Myocyte (in vitro differentiated cells): Measurements from ENCODE around the gene COMMD1. TPM values are rescaled to one million over a fixed set of nuclear protein-coding genes. Genes with fewer than 3 reads are reported as not detected.
A peak's percentile ranks its signal among the peaks of the same experiment; 100 is the strongest.
"Not testable (repeated sequence)": the region's sequence is repeated elsewhere in the genome, so short reads cannot be mapped to it uniquely, and the experiment has no call there.

ENCODE experiments used
- DNase-seq: peaks from one replicate; pipeline ENCODE4 v3.0.0-alpha.2; 2012; ENCODE audit warnings: low read depth
- total RNA-seq: library from RNA; depleted of rRNA; stranded (reverse); fragments of >200 nt; gene quantifications from 2 replicates; pipeline ENCODE4 v1.2.3, GENCODE V29; 2014

COMMD1 gene
- total RNA-seq, 1 donor from 2014 or later: 56.8 TPM

DNA sequence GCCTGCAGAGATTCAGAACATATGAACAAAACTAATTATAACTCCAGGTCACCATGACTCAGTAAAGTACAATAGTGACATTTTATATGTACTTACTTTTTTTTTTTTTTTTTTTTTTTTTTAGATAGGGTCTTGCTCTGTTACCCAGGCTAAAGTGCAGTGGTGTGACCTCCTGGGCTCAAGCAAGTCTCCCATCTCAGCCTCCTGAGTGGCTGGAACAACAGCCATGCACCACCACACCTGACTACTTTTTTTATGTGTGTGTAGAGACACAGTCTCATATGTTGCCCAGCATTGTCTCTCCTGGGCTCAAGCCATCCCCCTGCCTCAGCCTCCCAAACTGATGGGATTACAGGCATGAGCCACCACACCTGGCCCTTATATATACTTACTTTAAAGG, 159.8 kb downstream of the COMMD1 start:
- no peak for DNase-seq

DNA sequence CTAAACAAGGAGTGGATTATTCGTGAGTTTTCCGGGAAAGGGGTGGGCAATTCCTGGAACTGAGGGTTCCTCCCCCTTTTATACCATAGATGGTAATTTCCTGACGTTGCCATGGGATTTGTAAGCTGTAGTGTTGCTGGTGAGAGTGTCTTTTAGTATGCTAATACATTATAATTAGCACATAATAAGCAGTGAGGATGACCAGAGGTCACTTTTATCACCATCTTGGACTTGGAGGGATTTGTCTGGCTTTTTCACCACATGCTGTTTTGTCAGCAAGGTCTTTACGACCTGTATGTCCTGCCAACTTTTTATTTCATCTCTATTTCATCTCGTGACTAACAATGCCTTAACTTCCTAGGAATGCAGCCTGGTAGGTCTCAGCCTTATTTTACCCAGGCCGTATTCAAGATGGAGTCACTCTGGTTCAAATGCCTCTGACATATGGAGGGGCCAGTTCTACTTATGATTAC, 165.7 kb downstream of the COMMD1 start:
- no peak for DNase-seq

DNA sequence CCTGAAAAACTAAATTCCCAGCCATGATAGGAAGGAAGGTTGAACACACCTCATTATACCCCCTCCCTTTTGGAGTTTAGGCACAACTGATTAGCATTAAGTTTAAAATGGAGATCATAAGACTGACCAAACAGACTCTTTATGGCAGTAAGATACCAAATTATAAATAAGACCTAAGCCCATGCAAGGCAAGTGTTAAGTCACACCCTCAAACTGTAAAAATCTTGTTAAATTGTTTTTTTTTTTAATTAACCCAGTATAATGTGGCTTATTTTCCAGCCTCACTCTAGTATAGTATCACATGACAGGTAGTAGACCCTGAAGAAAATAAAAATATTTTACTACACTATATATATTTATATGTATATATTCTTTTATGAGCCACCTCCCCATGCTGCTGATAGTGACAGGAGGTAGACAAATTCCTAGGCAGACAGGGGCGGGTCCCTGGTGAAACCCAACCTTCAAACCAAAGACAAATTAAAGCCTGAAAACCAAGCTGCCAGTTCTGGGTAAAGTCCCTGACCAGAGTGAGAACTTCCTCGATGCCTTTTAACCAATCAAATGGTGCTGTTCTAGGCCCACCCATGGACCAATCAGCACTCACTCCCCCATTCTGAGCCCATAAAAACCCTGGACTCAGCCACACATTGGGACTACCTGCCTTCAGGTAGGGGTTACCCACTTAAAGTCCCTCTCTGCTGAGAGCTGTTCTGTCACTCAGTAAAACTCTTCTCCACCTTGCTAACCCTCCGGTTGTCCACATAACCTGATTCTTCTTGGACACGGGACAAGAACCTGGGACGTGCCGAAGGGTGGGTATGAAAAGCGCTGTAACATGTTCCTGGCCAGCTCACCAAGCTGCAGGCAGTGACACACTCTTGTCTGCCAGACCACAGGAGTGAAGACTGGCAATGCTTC, 166.5 kb downstream of the COMMD1 start:
- DNase-seq: no peak

DNA sequence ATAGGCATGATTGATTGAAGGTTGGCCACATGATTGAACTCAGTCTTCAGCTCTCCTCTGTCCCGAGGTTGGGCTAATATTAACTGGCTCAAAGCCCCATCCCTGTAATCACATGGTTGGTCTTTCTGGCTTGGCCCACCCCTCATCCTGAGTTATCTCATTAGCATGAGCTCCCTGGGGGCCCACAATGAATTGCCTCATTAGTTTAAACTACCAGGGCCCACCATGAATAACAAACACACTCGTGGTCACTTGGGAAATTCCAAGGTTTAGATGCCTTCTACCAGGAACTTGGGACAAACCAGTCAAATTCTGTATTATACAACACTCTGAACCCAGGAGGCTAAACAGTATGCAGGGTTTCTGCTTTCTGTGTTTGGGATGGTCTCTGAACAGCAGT, 168.8 kb downstream of the COMMD1 start:
- DNase-seq: no peak

DNA sequence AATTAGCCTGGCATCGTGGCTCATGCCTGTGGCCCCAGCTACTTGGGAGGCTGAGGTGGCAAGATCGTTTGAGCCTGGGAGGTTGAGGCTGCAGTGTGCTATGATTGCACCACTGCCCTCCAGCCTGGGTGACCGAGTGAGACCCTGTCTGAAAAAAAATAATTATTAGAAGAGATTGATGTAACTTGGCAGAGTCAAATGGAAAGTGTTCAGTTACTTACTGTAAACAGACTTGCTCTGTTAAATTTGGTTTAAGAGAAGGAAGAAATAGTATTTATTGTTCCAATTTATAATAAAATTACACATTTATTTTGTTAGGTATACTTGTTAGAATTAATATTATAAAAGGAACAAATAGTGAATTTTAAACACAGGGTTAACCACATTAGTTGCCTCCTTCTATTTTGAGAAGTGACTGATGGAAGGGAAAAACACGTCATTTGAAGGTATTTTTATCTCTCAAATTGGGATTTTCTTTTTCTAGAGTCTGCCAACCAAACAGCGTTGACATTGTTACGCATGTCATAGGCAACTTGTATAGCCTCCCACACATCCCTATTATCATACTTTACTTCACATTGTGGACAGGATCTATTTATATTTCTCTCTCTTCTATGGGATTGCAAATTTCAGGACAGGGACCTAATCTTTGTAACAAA, 171.6 kb downstream of the COMMD1 start:
- no peak for DNase-seq

DNA sequence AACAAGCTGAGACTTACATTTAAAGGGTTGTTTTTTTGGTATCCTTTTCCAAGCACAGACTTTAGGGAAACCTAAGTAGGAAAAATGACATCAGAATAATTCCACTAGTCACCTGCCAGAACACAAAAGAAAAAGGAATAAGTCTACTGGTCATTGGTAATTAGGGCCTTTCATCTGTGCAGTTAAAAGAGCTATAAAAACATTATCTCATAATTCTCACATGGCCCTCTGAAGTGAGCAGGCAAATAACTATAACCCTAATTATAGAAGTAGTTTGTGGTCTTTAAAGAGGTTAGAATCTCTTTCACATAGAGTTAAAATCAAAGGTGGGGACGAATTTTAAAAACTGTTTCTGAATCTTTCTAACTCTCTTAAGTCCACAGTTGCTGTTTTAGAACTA, 179.3 kb downstream of the COMMD1 start:
- DNase-seq: no peak

DNA sequence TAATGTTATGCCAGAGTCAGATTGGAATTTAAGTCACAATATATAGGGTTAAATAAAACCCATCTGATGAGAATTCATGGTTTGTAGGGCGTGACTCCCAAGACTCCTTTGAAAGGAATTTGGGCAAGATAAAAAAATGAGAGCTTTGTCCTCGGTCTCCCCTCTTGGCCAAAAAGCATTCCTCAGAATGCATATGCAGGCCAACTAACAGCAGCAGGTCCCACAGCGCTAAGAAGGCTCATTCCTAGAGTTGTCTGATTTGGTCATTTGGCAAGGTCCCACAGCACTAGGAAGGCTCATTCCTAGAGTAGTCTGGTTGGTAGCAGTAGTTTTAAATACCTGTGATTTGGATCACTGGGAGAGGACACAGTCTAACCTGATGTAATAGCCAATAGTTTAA, 184.2 kb downstream of the COMMD1 start:
- DNase-seq: no peak

DNA sequence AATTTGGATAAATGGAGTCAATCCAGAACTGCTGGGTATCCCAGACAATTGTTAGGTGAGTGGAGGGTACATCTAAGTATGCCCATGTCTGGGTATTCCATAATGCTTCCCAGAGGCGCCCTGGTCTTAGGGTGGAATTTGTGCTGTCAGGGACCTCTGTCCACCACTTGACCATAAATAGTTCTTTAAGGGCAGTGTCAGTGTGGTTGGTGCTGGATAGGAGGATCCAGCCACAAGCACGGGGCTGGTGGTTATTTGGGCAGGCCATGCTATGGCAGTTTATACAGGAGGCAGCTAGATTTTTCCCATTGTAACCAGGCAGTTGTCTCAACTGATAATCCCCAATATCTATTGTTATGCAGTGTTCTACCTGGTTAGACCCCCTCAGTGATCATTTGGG, 186.0 kb downstream of the COMMD1 start:
- DNase-seq: peak; percentile 61

DNA sequence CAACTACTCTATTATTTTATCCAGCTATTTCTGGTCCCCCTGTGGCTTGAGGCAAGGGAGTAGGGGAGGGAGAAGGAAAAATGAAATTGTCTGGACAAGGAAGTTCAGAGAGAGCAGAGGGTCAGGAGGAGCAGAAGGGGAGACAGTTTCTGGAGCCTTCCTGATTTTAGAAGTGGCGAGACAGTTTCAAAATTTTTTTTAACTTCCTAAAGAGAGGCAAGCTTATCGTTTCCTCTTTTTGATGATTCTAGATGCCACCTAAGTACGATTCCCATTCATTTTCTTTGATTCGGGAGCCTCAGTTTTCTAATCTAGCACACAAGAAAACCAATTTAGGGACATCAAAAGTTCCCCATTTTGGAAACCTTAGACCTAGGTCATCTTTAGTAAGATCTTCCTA, 193.6 kb downstream of the COMMD1 start:
- no peak for DNase-seq

DNA sequence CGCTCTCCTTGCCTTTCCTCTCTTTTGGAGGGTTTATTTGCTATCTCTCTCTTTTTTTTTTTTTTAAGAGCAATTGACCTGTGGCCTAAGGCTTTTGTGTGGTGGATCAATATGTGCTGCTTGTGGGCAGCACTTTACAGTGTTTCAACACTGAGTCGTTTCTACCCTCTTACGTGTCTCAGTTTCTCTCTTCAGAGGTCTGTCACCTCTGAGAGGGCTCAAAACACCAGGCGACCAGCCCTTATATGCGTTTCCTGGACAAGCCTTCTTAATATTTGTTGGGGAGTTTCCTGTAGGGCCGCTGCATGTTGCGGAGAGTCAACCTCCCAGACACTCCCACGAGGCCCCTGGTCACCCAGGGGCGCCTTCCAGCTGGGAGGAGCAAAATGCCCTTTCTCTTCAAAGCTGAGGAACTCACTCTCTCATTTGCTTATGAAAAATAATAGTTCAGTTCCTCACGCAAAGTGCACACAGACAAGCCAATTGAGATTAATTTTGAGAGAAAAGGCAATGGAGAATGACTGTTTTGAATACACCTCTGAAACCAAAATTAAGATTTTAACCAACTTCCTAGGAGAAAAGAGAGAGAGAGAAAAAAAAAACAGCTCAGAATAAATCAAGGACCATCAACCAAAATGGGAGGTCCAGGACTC, 194.2 kb downstream of the COMMD1 start:
- DNase-seq: no peak

DNA sequence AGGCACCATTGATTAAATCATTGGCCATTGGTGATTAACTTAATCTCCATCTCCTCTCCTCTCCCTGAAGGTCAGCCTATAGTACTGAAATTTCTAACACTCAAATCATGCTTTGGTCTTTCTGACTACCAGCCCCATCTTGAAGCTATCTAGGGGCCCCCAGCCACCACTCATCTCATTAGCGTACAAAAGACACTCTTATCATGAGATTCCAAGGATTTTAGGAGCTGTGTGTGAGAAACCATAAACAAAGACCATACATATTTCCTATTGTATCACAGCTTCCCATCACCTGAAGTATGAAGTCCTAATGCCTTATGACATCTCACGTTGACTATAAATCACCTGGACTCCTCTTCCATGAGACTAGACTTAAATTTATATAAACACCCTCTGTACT, 196.4 kb downstream of the COMMD1 start:
- no peak for DNase-seq

DNA sequence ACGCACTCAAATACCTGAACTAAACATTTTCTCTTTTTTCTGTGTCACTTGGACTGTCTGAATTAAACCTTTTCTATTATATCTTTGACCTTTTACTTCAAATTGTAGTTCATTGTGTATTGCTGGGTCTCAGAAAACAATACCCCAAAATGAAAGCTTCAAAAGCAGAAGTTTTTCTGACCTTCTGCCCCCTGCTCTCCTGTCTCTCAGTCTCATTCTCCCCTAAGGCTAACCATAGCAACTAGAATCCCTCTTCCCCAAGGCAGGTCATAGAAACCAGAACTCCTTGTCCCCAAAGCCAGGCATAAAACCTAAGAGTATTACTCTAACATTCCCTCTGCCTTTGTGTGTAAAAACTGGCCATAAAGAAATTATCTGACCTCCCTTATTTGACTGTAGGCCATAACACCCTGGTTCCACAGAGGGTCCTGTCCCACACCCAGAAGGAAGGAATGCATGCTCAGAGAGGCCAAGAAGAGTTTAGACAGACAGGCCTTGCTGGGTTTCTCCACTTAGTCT, 197.0 kb downstream of the COMMD1 start:
- DNase-seq: no peak

DNA sequence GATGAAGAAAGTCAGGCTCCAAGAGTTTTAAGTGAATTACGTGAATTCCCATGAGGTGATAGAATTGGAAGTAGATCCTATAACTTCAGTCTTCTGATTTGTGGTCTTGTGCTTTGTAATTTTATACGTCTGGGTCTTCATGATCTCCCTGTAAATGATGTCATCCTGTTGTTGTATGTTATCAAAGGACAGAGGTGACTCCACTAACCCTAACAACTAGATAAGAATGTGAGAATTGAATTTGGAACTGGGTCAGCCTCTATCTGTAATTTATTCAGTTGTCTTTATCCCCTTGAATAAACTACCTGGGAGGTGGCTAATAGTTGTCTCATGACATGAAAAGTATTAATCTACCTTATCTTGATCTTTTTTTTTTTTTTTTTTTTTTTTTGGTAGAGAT, 204.1 kb downstream of the COMMD1 start:
- no peak for DNase-seq

DNA sequence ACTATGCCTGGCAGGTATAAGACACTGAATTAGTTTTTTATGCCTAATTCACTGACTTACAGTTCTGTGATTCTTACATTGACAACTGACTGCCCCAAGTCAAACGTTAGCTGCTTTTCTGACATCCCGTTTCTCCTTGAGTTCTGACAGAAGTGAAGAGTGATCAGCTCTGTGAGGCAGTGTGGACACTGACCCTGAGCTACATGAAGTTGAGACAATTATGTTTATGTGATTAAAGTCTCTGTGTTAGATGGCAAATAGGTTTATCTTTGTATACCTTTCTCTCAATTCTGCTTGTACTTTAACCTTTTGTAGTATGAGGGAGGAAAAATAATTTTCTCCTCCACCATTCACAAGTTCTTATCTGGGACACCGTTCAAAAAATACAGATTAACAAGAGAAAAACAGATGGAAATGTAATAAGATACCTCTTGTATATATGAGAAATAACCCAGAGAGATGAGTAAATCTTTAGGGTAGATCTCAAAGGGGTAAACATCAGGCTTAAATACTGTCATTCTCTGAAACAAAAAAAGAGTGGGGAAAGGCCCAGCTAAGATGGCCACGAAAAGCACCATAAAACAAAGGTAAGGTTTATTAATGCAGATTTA, 205.0 kb downstream of the COMMD1 start:
- no peak for DNase-seq

DNA sequence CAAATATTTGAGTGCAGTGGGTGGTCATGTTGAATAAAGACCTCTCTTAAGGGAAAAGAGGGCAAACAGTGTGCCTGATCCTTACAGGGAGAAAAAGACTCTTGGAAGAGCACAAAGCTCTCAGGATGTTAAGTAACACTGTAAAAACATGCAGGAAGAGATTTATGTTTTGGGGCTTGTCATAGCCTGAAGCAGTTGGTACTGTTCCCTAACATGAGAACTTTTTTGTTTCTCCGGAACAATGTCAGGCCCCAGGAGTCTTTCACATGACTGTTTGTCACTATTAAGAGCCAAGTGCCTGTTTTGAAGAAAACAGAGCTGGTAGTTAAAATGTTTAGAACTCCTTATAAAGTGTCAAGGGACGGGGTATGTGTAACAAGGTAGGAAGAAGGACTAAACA, 206.7 kb downstream of the COMMD1 start:
- DNase-seq: peak; percentile 19

DNA sequence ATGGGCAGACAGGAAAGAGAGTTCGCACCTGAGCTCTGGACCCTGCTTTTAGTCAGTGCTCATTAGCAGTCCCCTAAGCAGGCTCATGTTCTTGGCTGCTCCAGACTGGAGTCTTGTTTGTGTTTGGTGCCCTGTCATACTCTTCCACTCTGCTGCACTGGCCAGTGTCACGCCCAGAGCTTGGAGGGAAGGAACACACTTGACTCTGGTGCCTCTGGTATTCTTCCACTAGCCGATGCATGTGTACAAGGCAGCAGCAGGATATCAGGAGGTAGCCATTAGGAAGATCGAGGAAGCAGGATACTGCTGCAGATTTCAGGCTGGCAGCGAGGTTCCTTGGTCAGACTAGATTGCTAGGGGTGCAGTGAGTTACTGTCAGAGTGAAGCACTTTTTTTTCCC, 209.1 kb downstream of the COMMD1 start:
- DNase-seq: no peak

DNA sequence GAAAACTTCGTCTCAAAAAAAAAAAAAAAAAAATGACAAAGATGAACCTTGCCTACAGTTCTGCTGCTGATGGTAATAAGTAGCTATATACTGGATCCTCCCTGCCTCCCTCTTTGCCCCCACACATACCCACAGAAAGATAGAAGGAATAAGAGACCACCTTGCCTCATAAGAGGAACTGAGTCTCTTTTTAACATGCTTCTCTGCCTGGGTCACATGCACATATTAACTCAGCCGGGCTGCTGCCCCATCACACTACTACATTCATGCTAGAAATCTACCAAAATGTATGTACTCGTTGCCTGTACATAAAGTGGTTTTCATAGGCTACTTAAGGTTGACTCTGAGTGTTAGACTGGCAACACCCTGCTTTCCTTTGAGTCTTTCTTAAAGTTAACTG, 211.5 kb downstream of the COMMD1 start:
- no peak for DNase-seq

DNA sequence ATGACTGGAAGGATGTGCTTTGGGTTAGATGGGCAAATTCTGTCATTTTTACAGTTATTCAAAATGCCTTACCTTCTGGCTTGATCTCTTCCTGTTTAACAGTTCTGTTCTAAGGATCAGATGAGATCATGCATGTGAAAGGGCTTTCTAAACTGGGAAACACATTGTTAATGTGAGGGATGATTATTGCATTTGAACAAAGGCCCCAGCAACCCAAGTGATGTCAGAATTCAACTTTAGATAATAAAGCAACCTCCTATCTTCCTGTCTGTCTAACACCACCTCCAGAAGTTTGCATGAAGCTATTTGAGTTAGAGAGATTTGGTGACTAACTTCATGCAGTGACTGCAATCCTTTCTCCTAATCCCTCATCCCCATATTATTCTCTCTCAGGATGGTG, 212.7 kb downstream of the COMMD1 start:
- no peak for DNase-seq

DNA sequence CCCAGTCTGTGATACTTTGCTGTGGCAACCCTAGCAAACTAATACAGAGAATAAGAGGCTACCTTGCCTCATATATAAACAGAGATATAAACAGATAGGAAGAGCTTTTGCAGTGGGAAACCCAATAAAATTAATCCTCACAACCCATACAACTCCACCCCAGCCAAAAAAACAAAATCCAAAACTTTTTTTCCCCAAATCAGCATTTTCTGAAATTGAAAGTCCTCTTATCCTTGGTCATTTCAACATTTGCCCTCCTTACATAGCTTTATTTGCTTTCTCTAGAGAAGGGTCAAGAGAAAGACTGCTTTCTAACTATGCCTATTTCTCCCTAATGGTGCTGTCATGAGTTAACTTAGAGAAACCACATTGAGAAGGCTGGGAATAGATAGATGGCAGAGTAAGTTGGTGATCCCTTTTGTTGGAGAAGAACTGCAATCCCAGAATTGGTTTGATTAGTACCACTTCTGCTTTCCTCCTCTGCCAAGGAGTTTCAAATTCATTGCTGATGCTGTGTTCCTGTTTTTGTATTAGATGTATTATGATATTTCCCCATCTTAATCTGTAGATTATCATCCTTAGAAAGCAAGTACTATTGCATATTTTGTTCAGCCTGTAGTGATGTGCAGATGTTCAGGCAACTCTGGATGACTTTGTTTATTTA, 214.0 kb downstream of the COMMD1 start:
- no peak for DNase-seq

DNA sequence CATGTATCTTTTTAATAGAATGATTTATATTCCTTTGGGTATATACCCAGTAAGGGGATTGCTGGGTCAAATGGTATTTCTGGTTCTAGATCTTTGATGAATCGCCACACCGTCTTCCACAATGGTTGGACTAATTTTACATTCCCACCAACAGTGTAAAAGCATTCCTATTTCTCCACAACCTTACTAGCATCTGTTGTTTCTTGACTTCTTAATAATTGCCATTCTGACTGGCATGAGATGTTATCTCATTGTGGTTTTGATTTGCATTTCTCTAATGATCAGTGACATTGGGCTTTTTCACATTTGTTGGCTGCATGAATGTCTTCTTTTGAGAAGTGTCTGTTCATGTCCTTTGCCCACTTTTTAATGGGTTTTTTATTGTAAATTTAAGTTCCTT, 220.8 kb downstream of the COMMD1 start:
- not testable (repeated sequence) for DNase-seq

DNA sequence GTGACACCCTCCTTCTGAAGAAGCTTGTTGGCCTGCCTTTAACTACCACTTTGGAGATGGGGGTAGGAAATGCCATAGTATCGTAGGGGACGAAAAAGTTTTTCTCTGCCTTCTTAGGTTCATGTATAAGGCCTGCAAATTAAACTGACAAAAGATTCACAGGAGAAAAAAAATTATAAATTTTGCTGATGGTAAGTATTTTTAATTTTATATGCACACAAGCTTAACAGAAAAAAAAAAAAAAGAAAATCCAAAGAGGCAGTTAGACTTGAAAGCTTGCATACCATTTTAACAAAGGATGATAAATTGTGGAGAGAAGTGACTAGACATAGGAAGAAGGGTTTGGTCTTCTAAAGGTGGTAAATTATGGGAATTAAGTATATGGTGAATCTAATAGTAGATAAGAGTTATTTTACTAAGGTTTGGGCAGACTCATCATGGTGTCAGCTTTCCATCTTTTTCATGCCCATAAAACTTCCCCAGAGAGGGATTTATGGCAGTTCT, 227.9 kb downstream of the COMMD1 start:
- no peak for DNase-seq
